ENCODE measurements around the gene FAM110D. TPM values are rescaled to one million over a fixed set of nuclear protein-coding genes. Genes with fewer than 3 reads are reported as not detected.
A peak's percentile ranks its signal among the peaks of the same experiment; 100 is the strongest.

Gene FAM110D
- 0.82 TPM for total RNA-seq

DNA sequence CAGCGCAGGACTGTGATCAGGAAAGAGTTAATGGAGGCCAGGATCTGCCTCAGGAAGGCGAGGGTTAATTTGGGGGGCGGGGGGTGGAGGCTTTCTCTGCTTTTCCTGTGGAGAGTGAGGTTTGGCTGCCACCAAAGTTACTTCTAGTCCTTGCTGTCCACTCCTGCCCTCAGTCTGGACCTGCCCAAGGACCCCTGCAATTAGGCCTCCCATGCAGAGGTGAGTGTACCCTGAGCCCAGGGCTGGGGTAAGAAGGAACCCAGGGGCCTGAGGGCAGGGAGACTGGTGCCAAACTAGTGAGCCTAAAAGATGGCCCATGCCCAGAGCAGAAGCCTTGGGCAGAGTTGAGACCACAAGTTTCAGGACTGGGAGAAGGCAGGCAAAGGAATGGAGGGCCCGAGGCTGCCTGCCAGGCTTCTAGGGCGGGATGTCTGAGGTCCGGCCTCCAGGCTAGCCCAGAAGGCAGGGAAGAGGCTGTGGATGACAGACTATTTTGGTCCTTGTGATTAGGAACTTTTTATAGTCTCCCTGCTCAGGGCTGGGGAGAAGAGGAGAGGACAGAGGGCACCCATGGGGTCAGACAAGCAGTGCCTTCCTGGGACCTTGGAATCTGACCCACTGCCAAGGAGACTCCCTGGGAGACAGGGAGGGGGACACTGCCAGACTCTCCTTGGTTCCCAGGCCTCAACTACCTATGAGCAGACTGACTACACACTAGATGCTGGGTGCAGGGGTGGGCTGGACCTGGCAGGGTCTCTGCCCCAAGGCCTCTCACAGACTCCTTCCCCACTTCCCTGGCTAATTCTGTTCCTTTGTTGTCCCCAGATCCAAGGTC, at the start of gene FAM110D:
Gene FAM110D, plus strand, starts transcription at position 172 of the 835 bp plus-strand sequence. CDS start 2,213 bp downstream, outside the sequence.
- DNase-seq (ENCODE audit: low spot score in 2 of 2), result no peak
- no peak for FAIRE-seq

DNA sequence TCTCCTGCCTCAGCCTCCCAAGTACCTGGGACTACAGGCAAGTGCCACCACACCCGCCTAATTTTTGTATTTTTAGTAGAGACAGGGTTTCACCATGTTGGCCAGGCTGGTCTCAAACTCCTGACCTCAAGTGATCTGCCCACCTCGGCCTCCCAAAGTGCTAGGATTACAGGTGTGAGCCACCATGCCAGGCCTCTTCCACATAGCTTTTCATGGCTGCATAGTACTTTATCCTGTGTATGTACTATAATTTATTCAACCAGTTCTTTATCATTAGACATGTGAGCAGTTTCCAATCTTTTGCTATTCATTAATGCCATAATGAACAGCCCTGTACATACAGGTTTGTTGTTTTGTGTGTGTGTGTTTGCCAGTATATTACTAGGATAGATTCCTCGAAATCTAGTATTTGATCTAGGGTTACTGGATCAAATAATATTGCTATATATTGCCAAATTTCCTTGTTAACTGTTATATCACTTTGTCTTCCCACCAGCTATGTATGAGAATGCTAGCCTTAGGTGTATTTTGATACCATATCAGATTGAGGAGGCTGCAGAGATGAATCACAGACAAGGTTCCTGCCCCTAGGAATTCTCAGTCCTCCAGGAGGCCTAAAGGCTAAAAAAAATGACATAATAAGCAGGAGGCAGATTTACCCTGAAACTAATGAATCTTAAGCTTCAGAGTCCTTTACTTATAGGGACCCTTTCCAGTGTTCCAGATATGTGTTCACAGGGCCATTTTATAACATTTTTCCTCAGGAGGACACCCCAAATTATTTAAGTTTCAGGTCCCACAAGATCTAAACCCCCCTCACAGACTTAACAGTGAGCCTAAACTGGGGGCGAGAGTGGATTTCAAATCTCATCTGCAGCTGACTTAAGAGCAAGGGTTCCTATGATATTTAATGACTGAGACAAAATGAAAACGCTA, 49.4 kb upstream of the FAM110D start:
- DNase-seq (ENCODE audit: low spot score in 2 of 2) (no peak), FAIRE-seq (no peak)

DNA sequence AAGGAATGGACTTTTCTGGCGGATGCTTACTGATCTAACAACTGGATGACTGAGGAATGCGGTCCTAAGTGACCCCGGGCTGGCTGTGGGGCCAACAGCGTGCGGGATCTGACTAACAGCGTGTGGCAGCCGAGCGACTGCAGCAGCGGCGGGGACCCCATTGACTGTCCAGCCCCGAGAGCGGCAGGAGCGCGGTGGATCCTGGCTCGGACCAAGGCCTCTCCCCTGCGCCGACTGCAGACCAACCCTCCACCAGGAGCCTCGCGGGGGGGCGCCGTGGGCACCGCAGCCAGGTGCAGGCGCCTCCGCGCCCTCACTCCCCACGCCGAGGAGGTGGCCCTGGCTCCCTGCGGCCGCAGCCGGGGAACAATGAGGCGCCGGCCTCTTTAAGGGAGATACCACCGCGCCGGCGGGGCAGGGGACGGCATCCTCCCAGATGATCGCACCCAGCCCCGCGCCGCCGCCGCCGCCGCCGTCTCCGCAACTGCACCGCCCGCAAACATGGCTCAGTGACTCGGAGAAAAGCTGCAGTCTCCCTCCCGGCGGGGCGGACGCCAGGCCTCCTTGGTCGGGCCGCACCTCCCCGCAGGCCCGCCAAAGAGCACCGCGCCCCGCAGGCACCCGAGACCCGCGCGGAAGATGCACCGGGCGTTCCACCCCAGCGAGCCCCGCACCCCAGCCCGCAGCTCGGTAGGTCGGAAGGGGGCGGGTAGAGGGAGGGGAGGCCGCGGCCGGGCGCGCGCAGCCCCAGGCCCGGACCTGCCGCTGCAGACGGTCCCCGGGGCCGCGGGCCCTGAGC, 47.9 kb upstream of the FAM110D start:
- DNase-seq (ENCODE audit: low spot score in 2 of 2) (peak; percentile 80 to 83), FAIRE-seq (no peak)

DNA sequence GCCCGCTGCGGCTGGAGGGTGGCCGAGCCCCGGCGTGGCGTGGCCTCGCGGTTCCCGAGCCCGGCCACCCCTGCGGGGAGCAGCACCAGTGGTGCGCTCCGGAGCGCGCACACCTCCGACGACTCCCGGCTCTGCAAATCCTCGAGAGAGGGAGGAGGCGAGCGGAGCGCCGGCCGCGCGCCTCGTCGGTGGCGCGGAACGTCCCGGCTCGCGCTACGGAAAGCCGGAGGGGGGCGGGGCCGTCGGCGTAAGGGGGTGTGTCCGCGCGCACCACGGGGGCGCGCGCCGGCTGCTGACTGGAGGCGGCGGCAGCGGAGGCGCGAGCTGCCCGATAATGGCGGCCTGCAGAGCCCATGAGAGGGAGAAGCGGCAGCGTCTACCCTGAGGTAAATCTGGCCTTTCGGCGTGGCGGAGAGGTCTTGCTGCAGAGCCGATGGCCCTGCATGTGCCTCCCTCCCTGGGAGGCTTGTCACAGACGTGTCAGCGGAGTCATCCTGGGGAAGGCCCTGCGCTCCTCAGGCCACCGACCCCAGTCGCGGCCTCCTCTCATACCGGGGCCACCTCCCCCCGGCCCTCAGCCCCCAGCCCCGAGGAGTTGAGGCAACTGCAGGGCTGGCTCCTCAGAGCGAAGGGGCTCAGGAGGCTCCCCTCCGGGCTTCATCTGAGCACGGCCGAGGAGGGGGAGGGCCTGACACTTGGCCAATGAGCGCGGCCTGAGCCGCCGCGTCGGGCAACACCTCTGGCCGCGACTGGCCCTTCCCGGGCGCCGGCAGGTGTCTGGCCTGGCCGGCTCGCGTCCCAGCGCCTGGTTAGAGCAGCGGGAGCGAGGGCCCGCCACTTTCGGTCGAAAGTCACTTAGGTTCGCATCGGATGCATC, 47.1 kb upstream of the FAM110D start, which contains the start of gene PDIK1L:
Gene PDIK1L, plus strand, starts transcription at position 295 of the 877 bp plus-strand sequence. CDS start 2,485 bp downstream, outside the sequence.
- FAIRE-seq, result no peak
- peak; percentile 92 to 96 for DNase-seq (ENCODE audit: low spot score in 2 of 2)

DNA sequence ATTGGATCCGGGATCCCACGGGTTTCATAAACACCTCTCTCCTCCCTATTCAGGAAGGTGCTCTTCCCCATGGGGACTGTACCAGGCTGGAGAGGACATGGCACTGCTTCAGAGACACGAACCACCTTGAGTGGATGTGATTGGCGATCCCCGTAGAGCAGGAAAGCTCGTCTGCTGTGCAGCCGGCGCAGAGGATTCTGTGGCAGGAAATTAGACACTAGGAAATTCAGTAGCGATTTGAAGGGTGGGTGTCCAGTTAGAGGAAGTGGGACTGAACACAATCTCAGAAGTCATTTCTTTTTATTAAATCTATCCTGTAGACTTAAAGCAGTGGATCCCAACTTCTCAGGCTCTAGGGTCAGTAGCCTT, 46.5 kb upstream of the FAM110D start:
- DNase-seq (ENCODE audit: low spot score in 2 of 2), result peak; percentile 20 to 21
- FAIRE-seq, result no peak

- FAIRE-seq (no peak), DNase-seq (ENCODE audit: low spot score in 2 of 2) (no peak)
These were observed 44.5 kb upstream of the FAM110D start for GRCh38 chr1:26114165-26114927.

DNA sequence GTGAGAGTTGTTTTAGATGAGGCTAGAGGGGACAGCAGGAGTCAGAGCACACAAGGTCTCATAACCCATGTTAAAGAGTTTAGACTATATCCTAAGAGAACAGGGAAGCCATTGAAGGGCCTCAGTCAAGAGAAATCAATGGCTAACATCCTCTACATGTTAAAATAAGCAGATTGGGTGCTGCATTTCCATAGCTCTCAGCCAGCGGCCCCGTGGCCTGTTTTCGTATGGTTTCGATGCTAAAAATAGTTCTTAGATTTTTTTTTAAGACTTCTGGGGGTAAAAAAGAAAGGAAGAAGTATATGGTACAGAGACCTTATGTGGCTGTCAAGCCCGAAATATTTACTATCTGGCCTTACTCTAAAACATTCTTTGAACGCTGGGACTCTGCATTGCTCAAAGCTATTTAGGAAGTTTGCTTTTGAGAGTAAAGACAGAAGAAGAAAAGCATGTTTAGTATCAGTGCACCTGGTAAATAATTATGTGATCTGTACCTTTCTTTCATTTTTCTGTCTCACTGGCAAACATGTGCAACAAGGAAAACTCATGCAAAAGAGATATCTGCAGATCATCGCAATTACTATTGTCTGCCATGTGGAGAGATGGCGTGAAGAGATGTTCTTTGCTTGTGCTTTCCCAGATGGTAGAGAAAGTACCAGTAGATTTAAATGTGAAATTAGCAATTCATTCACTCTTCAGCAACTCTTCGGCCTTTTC, 38.8 kb upstream of the FAM110D start:
- FAIRE-seq (no peak), DNase-seq (ENCODE audit: low spot score in 2 of 2) (no peak)

DNA sequence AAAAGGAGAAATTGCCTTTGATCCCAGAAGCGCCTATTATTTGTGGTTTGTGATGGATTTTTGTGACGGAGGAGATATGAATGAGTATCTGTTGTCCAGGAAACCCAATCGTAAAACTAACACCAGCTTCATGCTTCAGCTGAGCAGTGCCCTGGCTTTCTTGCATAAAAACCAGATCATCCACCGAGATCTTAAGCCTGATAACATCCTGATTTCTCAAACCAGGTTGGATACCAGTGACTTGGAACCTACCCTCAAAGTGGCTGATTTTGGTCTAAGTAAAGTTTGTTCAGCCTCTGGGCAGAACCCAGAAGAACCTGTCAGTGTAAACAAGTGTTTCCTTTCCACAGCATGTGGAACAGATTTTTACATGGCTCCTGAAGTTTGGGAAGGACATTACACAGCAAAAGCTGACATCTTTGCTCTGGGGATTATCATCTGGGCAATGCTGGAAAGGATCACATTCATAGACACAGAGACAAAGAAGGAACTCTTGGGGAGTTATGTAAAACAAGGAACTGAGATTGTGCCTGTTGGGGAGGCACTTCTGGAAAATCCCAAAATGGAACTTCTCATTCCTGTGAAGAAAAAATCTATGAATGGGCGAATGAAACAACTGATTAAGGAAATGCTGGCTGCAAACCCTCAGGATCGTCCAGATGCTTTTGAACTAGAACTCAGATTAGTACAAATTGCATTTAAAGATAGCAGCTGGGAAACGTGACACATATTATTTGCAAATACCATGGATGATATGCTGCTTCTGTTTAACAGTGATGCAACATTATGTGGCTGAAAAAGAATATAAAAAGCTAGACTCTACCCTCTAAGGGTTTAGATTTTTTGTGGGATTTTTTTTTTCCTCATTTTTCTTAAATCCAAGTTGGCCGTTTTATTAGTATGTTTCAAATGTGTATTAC, 36.8 kb upstream of the FAM110D start:
- FAIRE-seq (no peak), DNase-seq (ENCODE audit: low spot score in 2 of 2) (no peak)

DNA sequence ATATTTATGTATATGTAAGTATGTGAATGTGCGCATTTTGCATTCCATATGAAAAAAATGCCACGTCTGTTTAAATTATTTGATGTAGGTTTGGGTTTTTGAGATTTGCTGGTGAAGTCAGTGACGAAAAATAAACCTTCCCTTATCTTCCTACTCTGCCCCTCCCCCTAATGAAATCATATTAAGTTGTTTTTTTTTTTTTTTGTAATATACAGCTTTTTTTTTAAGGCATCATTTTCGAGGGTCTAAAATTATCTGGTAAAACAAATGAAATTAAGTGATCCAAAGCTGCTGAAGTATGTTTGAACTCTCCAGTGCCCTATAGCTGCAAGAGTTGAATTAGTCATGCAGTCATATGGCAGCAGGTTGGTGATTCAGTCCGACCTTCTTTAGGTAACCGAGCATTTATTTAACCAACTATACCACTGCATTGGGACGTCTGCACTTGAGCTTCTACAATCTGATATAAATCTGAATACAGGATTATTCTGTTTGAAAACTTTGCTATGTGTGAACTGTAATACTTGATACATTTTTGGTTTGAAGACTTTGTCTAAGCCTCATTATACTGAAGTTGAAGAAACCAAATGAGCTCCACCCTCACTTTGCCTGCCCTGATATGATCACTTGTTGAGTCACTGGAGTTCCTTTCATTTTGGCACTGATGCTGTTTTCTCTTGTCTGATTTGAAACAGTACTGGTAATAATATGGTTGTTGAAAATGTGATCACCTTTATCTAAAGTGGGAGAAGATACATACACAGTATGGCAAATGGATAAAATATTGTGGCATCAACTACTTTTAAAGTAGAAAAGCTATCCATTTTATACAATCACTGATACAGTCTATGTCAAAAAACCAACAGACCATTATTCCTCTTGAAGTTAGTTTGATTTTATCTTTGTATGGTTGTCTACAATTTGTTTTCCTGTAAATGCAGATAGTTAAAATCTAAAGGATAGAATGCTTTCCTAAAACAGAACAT, 35.6 kb upstream of the FAM110D start:
- DNase-seq (ENCODE audit: low spot score in 2 of 2) (no peak), FAIRE-seq (no peak)

- DNase-seq (ENCODE audit: low spot score in 2 of 2) (no peak), FAIRE-seq (no peak)
These were observed 34.2 kb upstream of the FAM110D start for GRCh38 chr1:26124418-26125331.

GRCh38 chr1:26125382-26125781, 33.5 kb upstream of the FAM110D start:
- no peak for DNase-seq (ENCODE audit: low spot score in 2 of 2)
- FAIRE-seq, result peak; percentile 57

DNA sequence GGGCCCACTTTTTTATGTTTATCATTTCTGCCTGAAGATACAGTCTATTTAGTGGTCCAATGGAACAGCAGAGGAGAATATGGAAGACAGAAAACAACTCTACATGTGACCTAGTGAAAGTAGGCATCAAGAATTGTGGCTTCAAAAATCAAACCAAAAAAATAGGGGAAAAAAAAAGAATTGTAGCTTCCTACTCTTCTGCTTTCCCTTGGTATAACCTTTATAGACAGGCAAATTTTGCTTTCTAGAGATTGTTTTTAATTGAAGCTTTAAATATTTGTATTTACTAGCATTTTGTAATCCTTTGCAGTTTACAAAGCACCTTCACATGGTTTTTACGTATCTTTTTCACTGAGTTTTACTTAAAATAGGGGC, 32.9 kb upstream of the FAM110D start:
- FAIRE-seq, result no peak
- no peak for DNase-seq (ENCODE audit: low spot score in 2 of 2)

DNA sequence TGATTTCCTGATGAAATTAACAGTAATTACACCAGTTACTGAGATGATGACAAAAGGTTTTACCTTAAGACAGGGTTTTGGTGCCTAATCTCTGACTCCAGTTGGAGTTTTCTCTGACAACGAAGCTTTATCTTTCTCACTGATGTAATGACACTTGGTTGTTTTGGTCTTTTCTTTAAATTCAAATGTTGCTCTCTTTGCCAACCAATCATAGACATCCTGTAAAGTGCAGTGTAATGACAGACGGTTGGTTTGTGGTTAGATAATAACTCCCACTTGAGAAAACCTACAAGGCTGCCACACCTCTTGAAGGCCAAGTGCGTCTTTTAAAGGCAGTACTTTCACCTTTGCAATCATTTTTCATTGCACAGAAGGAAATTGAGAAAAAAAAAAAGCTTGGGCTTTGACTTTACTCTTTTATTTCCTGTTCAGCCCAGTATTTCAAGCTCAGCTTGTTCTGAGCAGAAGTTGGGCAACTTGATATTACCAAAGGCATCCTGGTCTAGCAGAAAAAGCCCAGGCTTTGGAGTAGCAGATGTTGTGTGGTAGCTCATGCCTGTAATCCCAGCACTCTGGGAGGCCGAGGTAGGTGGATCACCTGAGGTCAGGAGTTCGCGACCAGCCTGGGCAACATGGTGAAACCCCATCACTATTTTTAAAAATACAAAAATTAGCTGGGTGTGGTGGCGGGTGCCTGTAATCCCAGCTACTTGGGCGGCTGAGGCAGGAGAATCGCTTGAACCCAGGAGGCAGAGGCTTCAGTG, 32.4 kb upstream of the FAM110D start:
- FAIRE-seq, result no peak
- no peak for DNase-seq (ENCODE audit: low spot score in 2 of 2)
